Urinary bladder (tissue), 4 donors: ENCODE data around the gene BLID. TPM values are rescaled to one million over a fixed set of nuclear protein-coding genes. Genes with fewer than 3 reads are reported as not detected.

Experiments used
- DNase-seq: peaks from one replicate; pipeline ENCODE4 v3.0.0-alpha.2; 2015; ENCODE audit errors: extremely low spot score
- H3K27ac ChIP-seq: one replicate; pipeline ENCODE4 v1.5.1; 2013; ENCODE audit warnings: low read depth, mild to moderate bottlenecking, moderate library complexity
- H3K36me3 ChIP-seq: one replicate; pipeline ENCODE4 v1.6.1; 2013; ENCODE audit warnings: mild to moderate bottlenecking, moderate library complexity; ENCODE audit not compliant: insufficient read depth
- H3K4me1 ChIP-seq: one replicate; pipeline ENCODE4 v1.6.1; 2013; ENCODE audit warnings: mild to moderate bottlenecking, moderate library complexity; ENCODE audit not compliant: insufficient read depth
- H3K4me3 ChIP-seq: one replicate; pipeline ENCODE4 v1.5.1; 2013; ENCODE audit warnings: low read depth, low read length
- WGBS: extraction: QIAGEN DNeasy Blood & Tissue Kit; methylation state at CpG from one replicate; pipeline ENCODE4 v1.1.7; 2013; 5-methylcytosine and 5-hydroxymethylcytosine counted together
- polyA plus RNA-seq: library from polyadenylated mRNA; stranded (reverse); fragments of 200-250 nt; gene quantifications from one replicate; pipeline ENCODE4 v1.2.3, GENCODE V29; 2013
- total RNA-seq: library from RNA; depleted of rRNA; stranded (reverse); fragments of >200 nt; gene quantifications from one replicate; pipeline ENCODE4 v1.2.3, GENCODE V29; 2014
- donor health status: healthy with polysubstance abuse.
- donor health status: healthy.

The BLID gene, protein sequence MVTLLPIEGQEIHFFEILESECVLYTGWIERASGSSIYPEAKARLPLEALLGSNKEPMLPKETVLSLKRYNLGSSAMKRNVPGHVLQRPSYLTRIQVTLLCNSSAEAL
- 15.6 TPM for total RNA-seq
- not detected for polyA plus RNA-seq

DNA sequence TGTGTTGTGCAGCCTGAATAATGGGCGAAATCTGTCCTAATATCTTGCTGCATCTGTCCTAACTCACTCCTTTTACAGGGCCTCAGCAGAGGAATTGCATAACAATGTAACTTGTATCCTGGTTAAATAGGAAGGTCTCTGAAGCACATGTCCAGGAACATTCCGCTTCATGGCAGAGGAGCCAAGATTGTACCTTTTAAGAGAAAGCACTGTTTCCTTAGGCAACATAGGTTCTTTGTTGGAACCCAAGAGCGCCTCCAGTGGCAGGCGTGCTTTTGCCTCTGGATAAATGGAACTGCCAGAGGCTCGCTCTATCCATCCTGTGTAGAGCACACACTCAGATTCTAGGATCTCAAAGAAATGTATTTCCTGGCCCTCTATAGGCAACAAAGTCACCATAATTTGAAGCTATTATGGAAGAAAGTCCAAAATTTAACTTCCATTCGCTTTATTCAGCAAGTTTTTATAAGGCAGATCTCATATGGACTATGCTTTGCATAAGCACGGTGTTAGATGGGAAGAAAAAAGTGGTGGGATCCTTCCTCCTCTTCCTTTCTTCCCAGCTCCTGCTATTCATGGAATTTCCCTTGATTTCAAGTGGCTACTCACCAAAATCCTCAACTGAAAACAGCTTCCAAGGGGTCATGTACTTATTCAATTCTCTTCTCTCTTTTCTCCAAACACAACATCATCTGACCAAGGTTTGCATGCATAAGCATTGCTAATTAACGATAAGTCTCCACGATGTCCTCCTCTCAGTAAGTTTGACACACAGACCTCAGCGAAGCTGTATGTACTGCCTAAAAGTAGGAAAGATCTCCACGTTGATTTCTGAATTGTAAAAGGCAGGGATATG is at the start of gene BLID:
Gene BLID (minus strand): TSS at position 692 of the 856 bp plus-strand sequence. CDS start 293 bp downstream, at position 399.
- Histone ChIP-seq H3K36me3 (no peaks in the 10 kb centered on the region), H3K27ac (no peak within 1 kb of the TSS), H3K4me1 (peaks cover 1% of the 10 kb centered on the region), H3K4me3 (no peak within 1 kb of the TSS)
- no peak for DNase-seq
- WGBS, result 79% methylated on average over 11 of the region's 11 CpGs

DNA sequence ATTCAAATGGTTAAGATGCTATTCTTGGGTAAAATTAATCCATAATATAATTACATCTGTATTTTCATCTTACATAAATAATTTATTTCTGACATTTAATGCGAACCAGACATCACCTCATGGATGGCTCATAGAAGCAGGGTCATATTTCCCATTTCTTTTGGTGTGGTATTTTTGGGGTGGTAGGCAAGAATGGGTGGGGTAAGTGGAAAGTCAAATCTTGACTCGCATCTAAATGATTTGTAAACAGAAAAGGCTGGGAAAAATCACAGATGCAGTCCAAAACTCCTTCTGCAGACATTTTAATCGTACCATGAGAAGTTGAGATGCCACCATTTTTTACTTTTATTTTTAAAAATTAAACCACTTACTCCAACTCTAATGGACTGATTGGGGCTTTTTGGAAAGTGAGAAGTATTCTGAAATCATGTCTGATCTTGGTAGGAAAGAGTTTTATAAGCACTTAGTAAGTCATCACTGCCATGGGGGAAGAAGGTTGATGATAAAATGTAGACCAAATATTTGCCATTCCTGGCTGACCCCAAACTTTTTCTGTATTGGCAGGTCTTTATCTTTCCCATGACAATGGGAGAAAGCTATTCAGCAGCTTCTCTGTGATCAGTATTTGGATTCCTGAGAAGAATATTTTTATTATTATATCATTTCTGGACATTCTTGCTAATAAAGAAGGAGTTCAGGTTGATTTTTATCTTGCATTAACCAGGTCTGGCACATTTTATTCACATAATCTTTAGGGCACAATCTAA is 47.2 kb upstream of the BLID start:
- WGBS, result 68% methylated on average over 3 of the region's 3 CpGs
- Histone ChIP-seq H3K4me1 (no peaks in the 10 kb centered on the region), H3K27ac (no peak overlapping the region), H3K4me3 (no peak overlapping the region), H3K36me3 (no peaks in the 10 kb centered on the region)
- no peak for DNase-seq

GRCh38 chr11:122162095-122162494 is 46.1 kb upstream of the BLID start:
- DNase-seq, result no peak
- 80% methylated on average over 2 of the region's 2 CpGs for WGBS
- no peak overlapping the region for H3K4me3 ChIP-seq
- no peaks in the 10 kb centered on the region for H3K36me3 ChIP-seq
- H3K4me1 ChIP-seq, result no peaks in the 10 kb centered on the region
- no peak overlapping the region for H3K27ac ChIP-seq

DNA sequence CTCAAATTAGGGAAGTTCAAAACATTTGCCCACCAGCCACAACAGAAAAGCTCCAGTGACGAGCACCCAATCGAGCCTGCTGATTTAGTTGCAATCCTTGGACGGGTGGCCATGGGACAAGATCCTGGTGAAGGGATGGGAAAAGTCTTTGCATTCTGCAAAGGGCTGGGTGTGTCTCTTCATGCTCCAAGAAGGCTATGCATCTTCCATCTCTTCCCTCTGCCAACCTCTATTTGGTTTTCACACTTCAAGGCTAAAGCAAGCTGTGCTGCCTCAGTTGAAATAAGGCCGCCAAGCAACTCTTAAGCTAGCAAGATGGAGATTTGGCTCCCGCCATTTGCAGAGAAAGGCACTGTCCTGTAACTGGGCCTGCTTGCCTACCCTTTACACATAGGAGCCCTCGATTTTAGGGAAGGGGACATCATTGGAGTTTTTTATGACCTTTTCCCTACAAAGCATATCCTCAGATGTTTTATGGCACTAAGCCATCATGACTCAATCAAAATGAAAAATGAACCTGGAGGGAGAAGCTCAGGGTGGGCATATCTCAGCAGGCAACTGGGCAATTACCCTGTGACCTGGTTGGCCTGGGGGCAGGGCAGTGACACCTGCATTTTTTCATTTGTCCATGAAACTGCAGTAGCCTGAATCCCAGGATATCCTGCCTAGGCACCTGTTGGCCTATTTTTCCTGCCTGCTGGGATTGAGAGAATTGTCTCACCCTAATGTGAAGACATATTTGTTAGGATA is 45.0 kb upstream of the BLID start:
- no peak overlapping the region for H3K4me3 ChIP-seq
- no peaks in the 10 kb centered on the region for H3K4me1 ChIP-seq
- DNase-seq, result no peak
- no peaks in the 10 kb centered on the region for H3K36me3 ChIP-seq
- no peak overlapping the region for H3K27ac ChIP-seq
- WGBS, result 85% methylated on average over 6 of the region's 6 CpGs

GRCh38 chr11:122159861-122160260 is 43.8 kb upstream of the BLID start:
- Histone ChIP-seq H3K4me3 (no peak overlapping the region), H3K4me1 (no peaks in the 10 kb centered on the region)

DNA sequence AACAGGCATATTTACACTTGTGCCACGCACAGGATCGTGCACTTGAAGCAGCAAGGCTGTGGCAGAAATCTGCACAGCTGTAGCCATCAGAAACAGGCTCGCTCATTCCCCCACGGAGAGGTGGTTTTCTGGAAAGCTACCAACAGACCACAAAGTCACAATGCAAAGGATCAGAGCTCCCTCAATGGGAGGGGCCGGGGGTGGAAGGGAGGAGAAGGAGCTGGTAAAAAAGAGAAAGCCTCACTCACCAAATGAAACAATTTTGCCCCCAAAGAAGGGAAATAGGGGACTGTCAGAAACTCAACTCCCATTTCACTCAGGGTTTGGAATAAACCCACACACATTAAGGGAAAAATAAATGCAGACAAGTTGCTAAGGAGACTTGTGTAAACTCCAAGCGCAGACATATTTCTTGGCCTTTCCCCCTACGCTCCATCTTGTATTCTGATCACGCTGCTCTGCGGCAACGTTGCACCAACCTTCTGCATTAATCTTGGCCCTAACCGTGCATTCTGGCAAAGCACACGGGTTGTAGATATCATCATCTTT is 43.2 kb upstream of the BLID start:
- no peaks in the 10 kb centered on the region for H3K36me3 ChIP-seq
- peak overlapping the region; percentile 7 for H3K4me3 ChIP-seq
- DNase-seq, result peak; percentile 55
- peak overlapping the region; percentile 63 for H3K27ac ChIP-seq
- no peaks in the 10 kb centered on the region for H3K4me1 ChIP-seq
- WGBS, result 19% methylated on average over 12 of the region's 12 CpGs

More at GRCh38 chr11:122159861-122160260, 43.8 kb upstream of the BLID start:
- Histone ChIP-seq H3K27ac (no peak overlapping the region), H3K36me3 (no peaks in the 10 kb centered on the region)
- no peak for DNase-seq
- 39% methylated on average over 2 of the region's 2 CpGs for WGBS

- Histone ChIP-seq H3K36me3 (no peaks in the 10 kb centered on the region), H3K27ac (peak overlapping the region; percentile 78), H3K4me1 (no peaks in the 10 kb centered on the region), H3K4me3 (no peak overlapping the region)
- 37% methylated on average over 4 of the region's 4 CpGs for WGBS
- DNase-seq, result no peak
Measured at GRCh38 chr11:122158171-122158570, 42.2 kb upstream of the BLID start.

- peak overlapping the region; percentile 54 for H3K27ac ChIP-seq
- WGBS, result 18% methylated on average over 4 of the region's 4 CpGs
- H3K4me1 ChIP-seq, result no peaks in the 10 kb centered on the region
- no peaks in the 10 kb centered on the region for H3K36me3 ChIP-seq
- H3K4me3 ChIP-seq, result peak overlapping the region; percentile 22
- DNase-seq, result no peak
Measured at GRCh38 chr11:122157653-122158161, 41.7 kb upstream of the BLID start.

- 30% methylated on average over 7 of the region's 7 CpGs for WGBS
- Histone ChIP-seq H3K4me1 (no peaks in the 10 kb centered on the region), H3K36me3 (no peaks in the 10 kb centered on the region), H3K27ac (peak overlapping the region; percentile 75), H3K4me3 (peak overlapping the region; percentile 22)
- no peak for DNase-seq
Measured at GRCh38 chr11:122156940-122157382, 40.9 kb upstream of the BLID start.

DNA sequence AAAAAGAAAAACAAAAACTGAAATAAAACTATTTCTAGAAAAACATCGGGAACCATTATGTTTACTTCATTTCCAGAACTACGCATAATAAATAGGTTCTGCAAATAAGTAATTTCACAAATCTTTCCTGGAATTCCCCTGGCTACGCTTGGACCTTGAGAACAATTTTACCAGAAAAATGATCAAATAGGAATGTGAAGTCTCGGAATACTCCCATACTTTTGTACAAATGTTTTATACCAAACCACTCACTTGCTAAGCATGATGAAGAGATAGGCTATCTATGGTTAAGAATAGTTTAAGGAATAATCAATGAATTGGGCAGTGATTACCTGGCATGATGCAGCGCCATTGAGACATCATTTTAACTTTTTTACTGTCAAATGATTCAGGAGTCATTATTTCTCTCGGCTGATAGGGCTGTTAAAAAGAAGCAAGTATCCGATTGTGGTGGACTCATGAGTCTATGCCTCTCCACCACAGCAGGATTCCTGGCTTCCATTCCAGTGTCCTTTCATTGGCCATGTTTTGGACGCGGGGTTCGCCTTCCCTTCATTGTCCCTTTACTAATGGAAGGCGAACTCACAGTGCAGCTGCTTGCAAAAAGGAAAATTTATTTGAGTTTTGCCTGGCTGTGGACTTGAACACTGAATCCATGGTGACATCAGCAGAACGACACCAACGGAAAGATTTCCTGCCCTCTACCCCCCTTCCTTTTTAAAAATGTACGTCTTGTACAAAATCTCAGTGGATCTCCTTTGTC is 39.9 kb upstream of the BLID start:
- Histone ChIP-seq H3K4me1 (no peaks in the 10 kb centered on the region), H3K4me3 (peak overlapping the region; percentile 32), H3K36me3 (no peaks in the 10 kb centered on the region), H3K27ac (peak overlapping the region; percentile 46)
- DNase-seq, result no peak
- 72% methylated on average over 14 of the region's 14 CpGs for WGBS

GRCh38 chr11:122154994-122155393 is 39.0 kb upstream of the BLID start:
- Histone ChIP-seq H3K36me3 (no peaks in the 10 kb centered on the region), H3K4me1 (no peaks in the 10 kb centered on the region), H3K27ac (no peak overlapping the region), H3K4me3 (no peak overlapping the region)
- 92% methylated on average over 1 of the region's 1 CpG for WGBS
- no peak for DNase-seq

- Histone ChIP-seq H3K36me3 (no peaks in the 10 kb centered on the region), H3K4me3 (no peak overlapping the region), H3K4me1 (no peaks in the 10 kb centered on the region), H3K27ac (no peak overlapping the region)
- WGBS, result 80% methylated on average over 6 of the region's 6 CpGs
- no peak for DNase-seq
Measured at GRCh38 chr11:122154227-122154626, 38.2 kb upstream of the BLID start.
